Suprapubic skin (tissue), 4 donors: Measurements from ENCODE around the gene NCOA1. TPM values are rescaled to one million over a fixed set of nuclear protein-coding genes. Genes with fewer than 3 reads are reported as not detected.
A peak's percentile ranks its signal among the peaks of the same experiment; 100 is the strongest.

Experiments used
- DNase-seq, 2 donors: peaks; one replicate each; pipeline ENCODE4 v3.0.0-alpha.2; 2019; ENCODE audit warnings: low spot score in 2 of 2
- H3K27ac ChIP-seq: fragments of 200-600 bp; sonication (generic); one replicate; pipeline ENCODE4 v1.5.1; 2019
- H3K27me3 ChIP-seq: fragments of 200-600 bp; sonication (generic); one replicate; pipeline ENCODE4 v1.5.1; 2019
- H3K36me3 ChIP-seq: fragments of 200-600 bp; sonication (generic); one replicate; pipeline ENCODE4 v1.5.1; 2019
- H3K4me1 ChIP-seq: fragments of 200-600 bp; sonication (generic); one replicate; pipeline ENCODE4 v1.5.1; 2019
- H3K4me3 ChIP-seq: fragments of 200-600 bp; sonication (generic); one replicate; pipeline ENCODE4 v1.5.1; 2019; ENCODE audit warnings: mild to moderate bottlenecking
- H3K9me3 ChIP-seq: fragments of 200-600 bp; sonication (generic); one replicate; pipeline ENCODE4 v1.5.1; 2019
- EP300 ChIP-seq: sonication (generic); formaldehyde crosslinking; IDR thresholded peaks from one replicate; pipeline ENCODE4 v1.6.1; 2017; ENCODE audit warnings: antibody characterized with exemption
- POLR2A ChIP-seq, 2 donors: fragments of 450-650 bp; IDR thresholded peaks; one replicate each; pipeline ENCODE4 v1.6.1; 2017; ENCODE audit warnings: antibody characterized with exemption in 2 of 2, mild to moderate bottlenecking in 2 of 2, moderate library complexity in 2 of 2
- POLR2AphosphoS5 ChIP-seq, 3 donors: sonication (generic); formaldehyde crosslinking; IDR thresholded peaks; one replicate each; pipeline ENCODE4 v1.6.1; 2017; ENCODE audit warnings: antibody characterized with exemption in 3 of 3
- WGBS: methylation state at CpG from one replicate; pipeline ENCODE4 v1.1.5; 2018; 5-methylcytosine and 5-hydroxymethylcytosine counted together
- total RNA-seq, 4 donors: library from RNA; depleted of rRNA; stranded (reverse); fragments of >200 nt; gene quantifications; one replicate each; pipeline ENCODE4 v1.1.0, GENCODE V29; 2016
- TF ChIP-seq, protein P1 (sequence below), 2 donors: fragments of 200-600 bp in 1 of 2; fragments of 450-650 bp in 1 of 2; sonication (generic) in 1 of 2; IDR thresholded peaks; one replicate each; pipeline ENCODE4 v1.5.1; 2016 to 2019; ENCODE audit warnings: antibody characterized with exemption in 2 of 2, mild to moderate bottlenecking in 1 of 2, moderate library complexity in 1 of 2

Gene NCOA1
- total RNA-seq, 4 donors from 2014 or later: 40.5 to 66.1 (median 47.2) TPM

GRCh38 chr2:24492421-24493279, 1.6 kb downstream of the NCOA1 start:
- peak overlapping the region; percentile 94 for H3K27ac ChIP-seq
- peak overlapping the region; percentile 97 for H3K4me3 ChIP-seq
- WGBS: 12% methylated on average over 16 of the region's 16 CpGs
- H3K4me1 ChIP-seq: peaks cover 43% of the 10 kb centered on the region
- no peaks in the 10 kb centered on the region for H3K36me3 ChIP-seq
- no peaks in the 10 kb centered on the region for H3K9me3 ChIP-seq
- no peaks in the 10 kb centered on the region for H3K27me3 ChIP-seq
- TF ChIP-seq POLR2A (IDR thresholded peaks at IDR 0.05): no peak
- no peak for TF ChIP-seq POLR2AphosphoS5 (IDR thresholded peaks at IDR 0.05)
- TF ChIP-seq, protein P1, sequence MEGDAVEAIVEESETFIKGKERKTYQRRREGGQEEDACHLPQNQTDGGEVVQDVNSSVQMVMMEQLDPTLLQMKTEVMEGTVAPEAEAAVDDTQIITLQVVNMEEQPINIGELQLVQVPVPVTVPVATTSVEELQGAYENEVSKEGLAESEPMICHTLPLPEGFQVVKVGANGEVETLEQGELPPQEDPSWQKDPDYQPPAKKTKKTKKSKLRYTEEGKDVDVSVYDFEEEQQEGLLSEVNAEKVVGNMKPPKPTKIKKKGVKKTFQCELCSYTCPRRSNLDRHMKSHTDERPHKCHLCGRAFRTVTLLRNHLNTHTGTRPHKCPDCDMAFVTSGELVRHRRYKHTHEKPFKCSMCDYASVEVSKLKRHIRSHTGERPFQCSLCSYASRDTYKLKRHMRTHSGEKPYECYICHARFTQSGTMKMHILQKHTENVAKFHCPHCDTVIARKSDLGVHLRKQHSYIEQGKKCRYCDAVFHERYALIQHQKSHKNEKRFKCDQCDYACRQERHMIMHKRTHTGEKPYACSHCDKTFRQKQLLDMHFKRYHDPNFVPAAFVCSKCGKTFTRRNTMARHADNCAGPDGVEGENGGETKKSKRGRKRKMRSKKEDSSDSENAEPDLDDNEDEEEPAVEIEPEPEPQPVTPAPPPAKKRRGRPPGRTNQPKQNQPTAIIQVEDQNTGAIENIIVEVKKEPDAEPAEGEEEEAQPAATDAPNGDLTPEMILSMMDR (IDR thresholded peaks at IDR 0.05): no peak
- TF ChIP-seq EP300: no peak
- DNase-seq: no peak

GRCh38 chr2:24493713-24494112, 2.7 kb downstream of the NCOA1 start:
- DNase-seq: no peak
- WGBS: 38% methylated on average over 1 of the region's 1 CpG
- Histone ChIP-seq H3K36me3 (no peaks in the 10 kb centered on the region), H3K27ac (no peak overlapping the region), H3K9me3 (no peaks in the 10 kb centered on the region), H3K4me1 (peaks cover 43% of the 10 kb centered on the region), H3K4me3 (peak overlapping the region; percentile 97), H3K27me3 (no peaks in the 10 kb centered on the region)
- TF ChIP-seq, protein P1 (IDR thresholded peaks at IDR 0.05): no peak
- no peak for TF ChIP-seq POLR2AphosphoS5 (IDR thresholded peaks at IDR 0.05)
- TF ChIP-seq POLR2A (IDR thresholded peaks at IDR 0.05): no peak
- no peak for TF ChIP-seq EP300

- H3K27ac ChIP-seq: no peak overlapping the region
- 78% methylated on average over 7 of the region's 7 CpGs for WGBS
- no peak for TF ChIP-seq POLR2AphosphoS5 (IDR thresholded peaks at IDR 0.05)
- no peak for TF ChIP-seq EP300
- no peak for TF ChIP-seq POLR2A (IDR thresholded peaks at IDR 0.05)
- TF ChIP-seq, protein P1 (IDR thresholded peaks at IDR 0.05): no peak
Observed at GRCh38 chr2:24494410-24494809, 3.4 kb downstream of the NCOA1 start.

GRCh38 chr2:24495451-24495850, 4.4 kb downstream of the NCOA1 start:
- peaks cover 34% of the 10 kb centered on the region for H3K4me1 ChIP-seq
- 67% methylated on average over 4 of the region's 4 CpGs for WGBS

More at GRCh38 chr2:24494410-24494809, 3.4 kb downstream of the NCOA1 start:
- Histone ChIP-seq H3K4me3 (no peak overlapping the region), H3K36me3 (no peaks in the 10 kb centered on the region), H3K9me3 (no peaks in the 10 kb centered on the region), H3K4me1 (peaks cover 43% of the 10 kb centered on the region), H3K27me3 (no peaks in the 10 kb centered on the region)
- DNase-seq: no peak

DNA sequence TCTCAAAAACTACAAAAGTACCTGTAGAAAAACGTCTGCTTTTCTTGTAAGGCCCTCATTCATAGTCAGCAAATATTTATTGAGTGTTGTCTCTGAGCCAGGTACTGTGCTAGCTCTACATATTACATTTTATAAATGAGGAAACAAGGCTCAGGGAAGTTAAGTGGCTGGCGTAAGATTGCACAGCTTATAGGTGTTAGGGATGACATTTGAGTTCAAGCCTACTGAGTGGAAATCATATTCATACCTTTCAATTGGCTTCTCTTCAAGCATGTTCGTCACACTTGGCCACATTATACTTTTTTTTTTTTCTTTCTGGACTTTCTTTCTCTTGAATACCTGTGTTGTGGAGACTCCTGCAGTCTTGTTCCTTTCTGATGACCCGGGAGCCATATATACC, 5.9 kb downstream of the NCOA1 start:
- 74% methylated on average over 4 of the region's 4 CpGs for WGBS
- Histone ChIP-seq H3K36me3 (no peaks in the 10 kb centered on the region), H3K4me3 (no peak overlapping the region), H3K9me3 (no peaks in the 10 kb centered on the region), H3K27ac (no peak overlapping the region), H3K4me1 (peaks cover 33% of the 10 kb centered on the region), H3K27me3 (no peaks in the 10 kb centered on the region)
- no peak for TF ChIP-seq POLR2AphosphoS5 (IDR thresholded peaks at IDR 0.05)
- no peak for TF ChIP-seq POLR2A (IDR thresholded peaks at IDR 0.05)
- TF ChIP-seq, protein P1 (IDR thresholded peaks at IDR 0.05): no peak
- TF ChIP-seq EP300: no peak
- no peak for DNase-seq

More at GRCh38 chr2:24495451-24495850, 4.4 kb downstream of the NCOA1 start:
- TF ChIP-seq EP300: no peak
- TF ChIP-seq POLR2AphosphoS5 (IDR thresholded peaks at IDR 0.05): no peak
- H3K4me3 ChIP-seq: no peak overlapping the region
- H3K27ac ChIP-seq: no peak overlapping the region
- no peaks in the 10 kb centered on the region for H3K27me3 ChIP-seq
- H3K9me3 ChIP-seq: no peaks in the 10 kb centered on the region
- DNase-seq: no peak
- H3K36me3 ChIP-seq: no peaks in the 10 kb centered on the region
